NCI-H2196 (cell line): ENCODE data around the gene RETREG3.
A peak's percentile ranks its signal among the peaks of the same experiment; 100 is the strongest.
"Not testable (repeated sequence)": the region's sequence is repeated elsewhere in the genome, so short reads cannot be mapped to it uniquely, and the experiment has no call there.

Experiments
- DNase-seq: peaks from one replicate; lab custom pipeline; 2025; ENCODE audit not compliant: unreplicated experiment; lab: John Stamatoyannopoulos, UW

Gene RETREG3

DNA sequence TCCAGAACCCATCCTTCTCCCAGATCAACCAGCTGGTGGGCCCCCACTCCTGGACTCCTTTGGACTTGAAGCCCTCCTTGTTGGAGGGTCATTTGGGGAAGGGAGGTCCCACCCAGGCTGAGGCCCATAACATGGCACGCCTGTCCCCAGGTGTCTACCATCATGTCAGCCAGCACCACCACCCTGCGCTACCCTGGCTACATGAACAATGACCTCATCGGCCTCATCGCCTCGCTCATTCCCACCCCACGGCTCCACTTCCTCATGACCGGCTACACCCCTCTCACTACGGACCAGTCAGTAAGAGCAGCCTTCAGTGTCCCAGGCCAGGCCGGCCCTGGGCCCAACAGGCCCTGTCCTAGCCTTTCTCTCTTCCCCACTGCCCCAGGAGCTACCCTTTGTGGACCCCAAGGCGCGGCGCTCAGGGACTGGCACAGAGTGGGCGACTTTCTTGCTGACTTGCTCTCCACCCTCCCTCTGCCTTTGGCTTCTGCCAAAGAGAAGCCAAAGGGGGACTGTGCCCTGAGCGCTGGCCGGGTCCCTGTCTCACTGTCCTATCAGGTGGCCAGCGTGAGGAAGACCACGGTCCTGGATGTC, 4.6 kb upstream of the RETREG3 start:
- DNase-seq: no peak

DNA sequence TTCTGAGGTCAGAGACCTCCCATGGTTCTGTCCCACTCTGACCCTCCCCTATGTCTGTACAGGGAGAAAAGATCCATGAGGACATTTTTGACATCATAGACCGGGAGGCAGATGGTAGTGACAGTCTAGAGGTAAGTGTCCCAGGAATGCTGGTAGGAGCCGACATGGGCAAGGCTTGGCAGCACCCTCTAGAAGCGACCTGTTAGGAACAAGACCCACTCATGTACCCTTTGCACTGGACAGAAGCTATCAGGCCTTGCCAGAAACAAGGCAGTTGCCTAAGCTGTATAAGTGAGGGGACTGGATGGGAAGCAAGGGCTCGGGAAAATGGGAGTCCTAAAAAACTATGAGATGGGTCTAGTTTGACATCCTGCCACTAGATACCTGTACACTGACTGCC, 2.8 kb upstream of the RETREG3 start:
- DNase-seq: no peak

DNA sequence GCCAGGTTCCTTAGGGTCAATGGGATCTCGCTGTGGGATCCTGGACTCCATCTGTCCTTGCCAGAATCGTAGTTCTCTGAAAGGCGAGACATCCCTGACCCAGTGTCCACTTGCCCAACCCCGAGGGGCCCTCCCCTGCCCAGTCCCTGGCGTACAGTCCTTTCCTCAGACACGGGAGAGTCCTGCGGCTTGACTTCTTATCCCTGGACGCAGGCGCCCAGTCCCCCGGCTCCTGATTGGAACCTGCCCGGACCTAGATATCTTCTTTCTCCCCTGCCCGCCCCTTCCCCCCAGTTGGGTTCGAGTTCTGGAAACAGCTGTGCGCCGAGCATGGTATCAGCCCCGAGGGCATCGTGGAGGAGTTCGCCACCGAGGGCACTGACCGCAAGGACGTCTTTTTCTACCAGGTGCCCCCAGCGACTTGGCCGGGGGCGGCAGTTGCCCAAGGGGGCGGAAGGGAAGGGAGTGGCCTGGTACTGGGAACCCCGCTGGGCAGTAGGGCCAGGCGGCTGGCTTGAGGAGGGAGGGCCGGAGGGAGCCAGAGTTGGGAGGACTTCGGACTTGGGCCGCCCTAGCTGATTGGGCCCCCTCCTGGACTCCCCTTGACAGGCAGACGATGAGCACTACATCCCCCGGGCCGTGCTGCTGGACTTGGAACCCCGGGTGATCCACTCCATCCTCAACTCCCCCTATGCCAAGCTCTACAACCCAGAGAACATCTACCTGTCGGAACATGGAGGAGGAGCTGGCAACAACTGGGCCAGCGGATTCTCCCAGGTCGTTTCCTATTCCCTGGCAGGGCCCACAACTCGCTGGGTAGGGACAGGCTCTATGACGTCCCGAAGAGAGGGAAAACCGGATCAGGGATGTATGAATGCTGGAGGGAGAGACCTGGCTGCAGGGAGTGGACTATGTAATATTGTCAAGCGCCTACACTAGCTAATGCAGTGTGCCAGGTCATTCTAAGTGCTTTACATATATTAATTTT, 934 bp upstream of the RETREG3 start:
- DNase-seq: not testable (repeated sequence)

DNA sequence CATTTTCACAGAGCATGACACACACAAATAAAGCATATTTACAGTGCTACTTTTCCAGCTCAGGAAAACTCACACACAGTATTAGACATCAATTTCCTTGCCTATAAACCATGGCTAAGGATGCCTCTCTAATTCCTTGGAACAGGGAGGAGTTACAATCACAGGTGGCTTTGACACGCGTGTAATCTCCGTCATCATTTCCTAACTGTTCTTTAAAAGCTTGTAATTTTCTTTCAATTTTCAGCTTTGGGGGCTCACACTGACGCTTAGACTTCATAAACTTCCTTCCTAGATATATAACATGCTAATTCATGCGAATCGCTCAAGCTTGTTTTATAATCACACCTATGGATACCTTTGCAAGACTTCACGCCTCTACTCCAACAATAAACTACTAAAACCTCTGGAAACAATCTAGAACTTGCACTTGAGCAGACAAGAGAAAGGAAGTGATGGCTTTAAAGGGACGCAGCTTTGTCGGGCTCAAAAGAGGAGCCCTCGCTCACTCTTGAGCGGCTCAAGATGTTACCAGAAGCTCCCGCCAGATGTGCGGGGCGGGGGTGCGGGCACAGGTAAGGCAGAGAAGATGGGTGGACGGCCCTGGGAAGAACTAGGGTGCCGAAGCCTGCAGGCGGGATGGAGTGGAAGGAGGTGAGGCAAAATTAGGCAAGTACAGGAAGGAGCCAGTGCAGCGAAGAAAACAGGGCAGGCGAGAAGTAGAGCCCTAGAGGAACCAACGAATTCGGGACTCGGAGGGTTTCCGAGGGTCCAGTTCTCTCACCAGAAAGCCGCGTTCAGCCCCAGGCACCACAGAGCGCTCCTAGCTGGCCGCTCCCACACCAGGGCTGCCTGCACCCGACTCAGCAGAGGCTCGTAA, 631 bp downstream of the RETREG3 start:
- no peak for DNase-seq

DNA sequence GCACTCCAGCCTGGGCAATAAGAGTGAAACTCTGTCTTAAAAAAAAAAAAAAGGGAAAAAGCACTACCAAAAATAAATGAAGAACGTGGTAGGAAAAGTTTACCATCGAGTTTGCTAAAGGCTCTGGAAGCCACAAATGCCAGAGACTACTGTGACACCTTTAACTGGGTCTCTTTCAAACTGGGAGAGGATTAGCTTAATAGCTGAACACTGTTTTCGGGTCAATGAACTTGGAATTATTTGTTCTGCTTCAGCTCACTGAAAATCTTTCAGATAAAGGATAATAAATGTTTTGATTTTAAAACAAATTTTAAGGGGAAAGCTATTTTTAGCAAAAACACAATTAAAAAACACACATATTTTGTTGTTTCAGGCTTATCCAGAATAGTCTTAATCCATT, 1.4 kb downstream of the RETREG3 start:
- no peak for DNase-seq

DNA sequence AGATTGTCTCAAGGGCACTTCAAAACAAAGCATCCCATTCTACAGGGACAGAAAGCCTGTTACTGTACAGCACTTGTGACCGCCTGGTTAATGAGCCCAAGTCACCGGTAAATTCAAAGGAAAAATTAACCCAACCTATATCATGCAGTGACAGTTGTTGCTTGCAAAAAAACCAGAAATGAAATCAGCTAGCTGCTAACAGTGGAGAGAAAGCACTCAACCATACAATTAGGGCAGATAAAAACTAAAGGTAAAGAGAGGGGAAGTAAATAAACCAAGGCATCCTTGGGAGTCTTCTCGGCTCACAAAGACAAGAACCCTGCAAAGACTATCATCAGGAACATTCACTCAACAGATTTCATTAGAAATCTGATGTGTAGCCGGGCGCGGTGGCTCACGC, 5.9 kb downstream of the RETREG3 start:
- no peak for DNase-seq

DNA sequence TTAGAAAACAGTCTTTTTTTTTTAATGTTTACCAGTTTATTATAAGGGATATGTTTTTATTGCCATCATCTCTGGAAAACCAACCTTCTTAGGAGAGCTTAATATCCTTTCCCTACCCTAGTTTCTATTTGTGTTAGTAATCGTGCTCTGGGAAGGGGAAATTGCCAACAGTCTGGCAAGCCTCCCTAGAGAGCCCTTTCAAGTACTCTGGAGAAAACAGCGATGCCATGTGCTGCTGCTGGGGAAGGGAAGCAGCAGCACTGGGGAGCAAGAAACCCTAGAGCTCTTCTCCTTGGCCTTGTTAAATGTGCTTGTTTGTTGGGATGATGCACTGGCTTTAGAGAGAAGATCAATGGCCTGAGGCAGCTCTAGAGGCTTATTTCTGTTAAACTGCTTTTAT, 10.3 kb downstream of the RETREG3 start:
- DNase-seq: peak; percentile 9

DNA sequence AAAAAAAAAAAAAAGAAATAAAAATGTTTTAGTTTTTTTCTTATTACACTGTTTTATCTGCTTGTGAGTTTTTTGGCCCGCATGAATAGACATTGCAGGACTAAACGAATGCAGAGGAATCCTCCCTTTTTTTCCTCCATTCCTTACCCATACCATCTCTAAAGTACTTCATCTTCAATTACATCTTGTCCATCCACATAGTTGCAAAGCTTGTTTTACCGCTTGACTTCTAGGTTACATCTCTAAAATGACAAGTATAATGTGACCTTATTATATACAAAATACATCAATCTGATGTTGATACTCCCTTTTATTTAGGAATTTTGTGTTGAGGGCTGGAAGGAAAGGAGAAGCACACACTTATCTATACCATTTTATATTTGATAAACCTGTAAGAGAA, 12.8 kb downstream of the RETREG3 start:
- no peak for DNase-seq

DNA sequence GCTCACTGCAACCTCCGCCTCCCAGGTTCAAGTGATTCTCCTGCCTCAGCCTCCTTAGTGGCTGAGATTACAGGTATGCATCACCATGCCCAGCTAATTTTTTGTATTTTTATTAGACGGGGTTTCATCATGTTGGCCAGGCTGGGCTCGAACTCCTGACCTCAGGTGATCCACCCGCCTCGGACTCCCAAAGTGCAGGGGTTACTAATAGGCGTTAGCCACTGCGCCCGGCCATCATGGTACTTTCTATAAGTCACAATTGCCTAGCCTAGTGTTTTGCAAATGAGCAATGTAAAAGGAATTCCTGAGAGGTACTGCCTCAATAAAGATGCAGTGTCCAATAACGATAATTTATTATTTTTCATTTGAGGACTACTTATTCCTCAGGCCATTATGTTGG, 17.8 kb downstream of the RETREG3 start:
- no peak for DNase-seq

DNA sequence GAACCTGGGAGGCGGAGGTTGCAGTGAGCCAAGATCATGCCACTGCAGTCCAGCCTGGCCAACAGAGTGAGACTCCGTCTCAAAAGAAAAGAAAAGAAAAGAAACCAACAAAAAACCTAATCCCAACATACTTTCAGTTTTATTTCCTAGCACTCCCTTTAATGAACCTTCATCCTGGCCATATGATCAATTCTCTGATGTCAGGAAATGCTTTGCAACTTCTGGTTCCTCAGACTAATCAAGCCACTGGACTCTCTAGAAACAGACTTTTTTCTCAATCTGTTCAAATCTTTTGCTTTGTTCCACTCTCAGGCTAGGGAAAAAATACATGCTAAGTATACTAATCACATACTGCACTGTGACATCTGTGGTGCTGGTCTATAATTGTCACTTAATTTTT, 18.3 kb downstream of the RETREG3 start:
- no peak for DNase-seq

DNA sequence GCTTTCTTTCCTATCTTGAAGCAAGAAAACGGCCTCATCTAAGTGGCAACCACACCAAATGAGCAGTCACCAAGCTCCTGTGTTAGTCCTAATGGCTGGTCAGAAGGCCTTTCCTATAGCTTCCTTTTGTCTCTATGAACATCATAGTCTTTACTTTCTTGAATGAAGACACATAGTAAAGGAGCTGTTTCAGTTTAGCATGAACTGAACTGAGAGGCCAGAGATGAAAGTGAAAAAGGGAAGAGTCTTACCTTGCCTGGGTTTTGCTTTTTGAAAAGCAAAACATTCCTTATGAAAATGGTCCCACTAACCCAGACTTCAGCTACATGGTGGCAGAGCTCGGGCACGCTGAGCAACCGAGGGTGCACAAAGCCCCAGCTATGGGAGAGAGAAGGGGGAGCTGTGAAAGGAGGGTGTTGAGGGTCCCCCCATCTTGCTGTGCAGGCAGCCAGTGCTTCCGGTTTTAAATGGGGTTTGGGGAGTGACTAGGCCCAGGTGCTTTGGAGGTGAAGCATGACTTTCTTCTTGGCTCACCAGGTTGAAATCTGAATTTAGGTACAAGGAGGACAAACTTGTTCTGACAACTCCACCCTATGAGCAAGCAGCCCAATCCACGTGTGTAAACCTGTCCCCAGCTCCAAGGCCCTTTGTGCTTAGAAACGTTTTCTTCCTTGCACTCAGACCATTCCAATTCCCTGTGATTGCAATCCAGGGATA, 22.5 kb downstream of the RETREG3 start:
- no peak for DNase-seq

DNA sequence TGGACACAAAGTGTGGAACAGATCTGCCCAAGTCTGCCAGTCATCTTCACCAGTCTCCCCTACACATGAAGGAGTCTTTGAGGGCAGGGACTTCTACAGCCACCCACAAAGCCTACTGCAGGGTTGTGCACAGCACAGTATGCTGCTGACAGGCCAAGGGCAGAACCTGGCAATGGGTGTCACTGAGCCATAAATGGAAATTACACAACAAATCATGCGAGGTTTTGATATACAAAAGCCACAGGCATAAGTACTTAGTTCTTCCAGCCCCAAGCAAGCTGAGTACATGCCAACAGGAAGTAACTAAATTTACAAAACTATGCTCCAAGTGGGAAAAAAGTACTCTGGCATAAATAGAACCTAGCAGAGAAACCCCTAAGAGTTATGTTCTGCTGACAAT, 23.8 kb downstream of the RETREG3 start:
- no peak for DNase-seq

DNA sequence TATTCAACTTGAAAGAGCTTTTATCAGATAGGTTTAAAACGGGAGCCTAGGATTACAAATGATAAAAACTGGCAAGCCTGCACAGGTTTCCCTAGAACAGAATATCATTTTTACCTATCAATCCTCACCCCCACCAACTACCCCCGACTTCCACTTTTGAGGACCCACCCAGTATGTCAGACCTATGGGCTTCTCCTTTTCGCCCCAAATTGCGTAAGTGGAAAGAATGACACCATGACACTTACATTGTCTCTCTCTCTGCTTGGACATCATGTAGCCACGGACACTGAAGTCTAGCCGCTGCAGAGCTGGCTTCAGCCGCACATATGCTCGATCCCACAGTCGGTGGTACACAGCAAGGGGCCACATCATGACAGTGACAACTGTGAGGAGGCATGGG, 24.3 kb downstream of the RETREG3 start:
- DNase-seq: no peak

DNA sequence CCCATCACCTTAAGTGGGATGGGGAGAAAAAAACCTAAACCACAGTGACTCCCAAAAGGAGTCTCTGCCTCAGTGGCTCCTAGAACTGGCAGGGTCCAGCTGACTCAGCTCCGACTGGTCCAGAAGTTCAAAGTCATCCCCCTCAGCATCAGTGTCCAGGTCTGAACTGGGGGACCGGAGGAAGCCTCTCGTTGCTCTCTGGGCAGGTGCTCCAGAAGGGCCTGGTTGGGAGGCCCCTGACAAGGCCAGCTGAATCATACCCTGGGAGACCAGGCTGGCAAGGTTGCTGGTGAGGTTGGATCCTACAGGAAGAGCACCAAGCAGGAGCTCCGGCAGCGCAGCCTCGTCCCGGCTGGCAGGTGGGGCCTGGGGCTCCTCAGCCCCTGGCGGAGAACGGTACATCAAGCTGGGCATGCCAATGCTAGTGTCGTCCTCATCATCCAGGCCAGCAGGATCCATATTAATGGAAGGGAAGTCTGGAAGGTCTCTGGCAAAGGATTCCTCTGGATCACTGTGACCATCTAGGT, 27.4 kb downstream of the RETREG3 start:
- DNase-seq: no peak

DNA sequence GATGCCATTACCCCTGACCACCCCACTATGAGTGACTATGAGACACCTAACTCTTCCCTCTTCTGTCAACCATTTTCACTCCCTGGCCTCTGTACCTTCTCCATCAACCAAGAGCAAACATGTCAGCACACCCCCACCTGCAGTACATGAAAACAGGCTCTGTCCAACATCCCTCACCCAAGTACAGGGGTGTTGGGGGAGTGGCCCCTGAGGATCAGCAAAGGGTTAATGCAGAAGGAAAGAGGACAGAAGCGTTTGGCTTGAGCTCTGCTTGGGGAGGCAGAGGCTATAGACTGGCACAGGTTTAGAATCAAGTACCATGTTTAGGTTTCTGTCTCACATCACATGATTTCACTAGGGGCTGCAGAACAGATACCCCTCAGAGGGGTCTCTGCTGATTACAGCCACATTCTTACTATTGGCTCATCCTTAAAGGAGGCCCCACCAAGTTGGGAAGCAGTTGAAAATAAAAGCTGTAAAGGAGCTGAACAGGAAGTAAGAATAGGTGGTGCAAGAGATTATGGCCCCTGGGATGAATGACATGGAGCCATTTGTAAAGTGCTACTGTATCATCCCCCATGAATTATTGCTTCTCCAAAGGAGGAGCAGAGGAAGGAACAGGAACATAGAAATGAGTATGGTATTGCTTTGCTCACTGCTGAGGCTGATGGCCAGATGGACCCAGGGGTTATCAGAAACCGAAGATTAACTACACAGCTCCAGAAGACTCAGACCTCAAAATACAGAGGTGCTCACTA, 29.2 kb downstream of the RETREG3 start:
- no peak for DNase-seq

DNA sequence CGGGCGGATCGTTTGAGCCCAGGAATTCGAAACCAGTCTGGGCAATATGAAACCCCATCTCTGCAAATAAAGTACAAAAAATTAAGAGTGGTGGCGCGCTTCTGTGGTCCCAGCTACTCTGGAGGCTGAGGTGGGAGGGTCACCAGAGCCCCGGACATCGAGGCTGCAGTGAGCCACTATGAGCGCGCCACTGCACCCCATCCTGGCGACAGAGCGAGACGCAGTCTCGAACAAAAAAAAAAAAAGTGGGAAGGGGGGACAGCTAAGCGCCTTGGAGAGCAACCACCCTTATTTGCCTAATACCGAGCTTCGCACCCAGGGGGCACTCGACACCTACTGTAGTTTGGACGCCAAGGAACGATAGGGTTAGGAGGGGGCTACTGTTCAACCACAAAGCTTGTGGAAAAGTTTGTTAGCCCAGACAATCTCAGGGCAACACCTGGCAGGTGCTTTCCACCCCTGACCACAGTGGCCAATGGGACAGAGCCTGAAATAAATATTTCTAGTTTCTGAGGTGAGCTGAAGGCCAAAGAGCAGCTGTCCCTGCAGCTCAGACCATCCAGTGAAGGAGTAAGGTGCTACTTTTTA, 30.8 kb downstream of the RETREG3 start:
- DNase-seq: peak; percentile 66

DNA sequence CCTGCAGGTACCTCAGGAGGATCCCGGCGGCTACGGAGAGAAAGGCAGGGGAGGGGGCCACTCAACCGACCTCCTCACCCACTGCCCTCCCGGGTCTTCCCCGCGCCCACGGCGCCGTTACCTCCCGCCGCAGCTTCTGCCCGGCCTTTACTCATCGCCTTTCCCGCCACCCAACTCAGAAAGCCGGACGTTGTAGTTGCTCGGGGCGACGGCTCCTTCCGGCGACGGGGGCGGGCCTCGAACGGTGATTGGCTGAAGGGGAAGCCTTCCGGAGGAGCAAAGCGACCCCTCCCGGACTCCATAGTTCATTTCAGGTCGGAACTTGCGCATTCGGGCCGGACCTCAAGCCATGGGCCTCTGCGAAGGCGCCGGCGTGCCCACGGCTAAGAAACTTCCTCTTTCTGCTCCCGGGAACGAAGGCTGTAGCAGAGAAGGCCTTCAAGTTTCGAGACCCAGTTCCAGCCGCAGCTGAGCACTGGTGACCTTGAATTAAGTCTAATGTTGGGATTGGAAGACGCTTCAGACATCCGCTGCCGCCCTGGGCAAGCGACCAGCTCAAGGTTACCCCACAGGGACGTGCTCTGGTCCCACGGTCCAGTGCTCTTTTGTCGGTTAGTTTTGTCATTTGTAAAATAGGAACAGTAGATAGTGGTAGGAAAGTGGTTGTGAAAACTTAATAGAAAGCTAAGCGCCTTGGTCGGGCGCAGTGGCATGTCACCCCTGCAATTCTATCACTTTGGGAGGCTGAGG, 31.5 kb downstream of the RETREG3 start, which contains the start of gene PSMC3IP:
Gene PSMC3IP (minus strand): TSS at position 198 of the 750 bp plus-strand sequence. CDS start 43 bp downstream, at position 155.
- DNase-seq: peak; percentile 83

DNA sequence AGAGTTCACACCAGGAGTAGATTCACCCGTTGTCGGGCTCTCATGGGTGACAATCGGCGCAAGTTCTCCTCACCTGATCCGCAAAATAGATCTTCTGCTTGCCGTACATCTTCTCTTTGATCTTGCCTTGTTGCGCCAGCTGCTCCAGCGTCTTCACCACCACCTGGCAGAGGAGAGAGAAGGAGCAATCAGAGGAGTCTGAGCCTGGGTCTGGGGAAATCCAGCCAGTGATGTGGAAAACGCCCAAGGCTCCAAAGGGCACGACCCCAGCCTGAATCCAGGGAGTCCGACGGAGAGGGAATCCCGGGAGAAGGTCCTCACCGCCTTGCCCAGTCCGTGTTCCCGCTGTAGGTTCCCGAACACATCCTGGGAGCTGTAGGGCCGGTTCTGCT, 32.0 kb downstream of the RETREG3 start:
- DNase-seq: no peak

DNA sequence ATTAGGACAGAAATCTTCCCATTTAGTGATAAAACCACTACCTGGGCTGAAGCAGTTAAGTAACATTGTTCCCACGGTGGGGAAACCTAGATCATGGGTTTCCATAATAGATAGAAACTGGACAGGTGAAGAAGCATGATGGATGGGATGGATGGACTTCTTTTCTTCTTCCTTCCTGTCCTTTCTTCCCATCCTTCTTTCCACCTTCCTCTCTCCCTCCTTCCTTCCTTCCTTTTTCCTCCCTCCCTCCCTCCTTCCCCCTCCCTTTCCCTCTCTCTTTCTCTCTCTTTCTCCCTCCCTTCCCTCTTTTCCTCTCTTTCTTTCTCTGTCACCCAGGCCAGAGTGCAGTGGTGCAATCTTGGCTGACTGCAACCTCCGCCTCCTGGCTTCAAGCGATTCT, 34.7 kb downstream of the RETREG3 start:
- no peak for DNase-seq
